Adrenal gland (tissue), 12 donors: ENCODE measurements around the gene RASD2. TPM values are rescaled to one million over a fixed set of nuclear protein-coding genes. Genes with fewer than 3 reads are reported as not detected.

Experiments used
- DNase-seq, 7 donors: peaks; one replicate each; pipeline ENCODE4 v3.0.0-alpha.2; 2019 to 2020
- H3K27ac ChIP-seq, 5 donors: fragments of 200-600 bp; sonication (generic) in 4 of 5; 1 replicate in 3 of 5; 2 replicates in 2 of 5; pipeline versions ENCODE4 v1.5.1 to v1.8.0; 2016 to 2020; ENCODE audit warnings: mild to moderate bottlenecking in 1 of 5
- H3K27me3 ChIP-seq: fragments of 200-600 bp; 2 replicates; pipeline ENCODE4 v1.8.0; 2021
- H3K36me3 ChIP-seq, 2 donors: fragments of 200-600 bp; replicated peaks in 1 of 2; 1 replicate in 1 of 2; 2 replicates in 1 of 2; pipeline versions ENCODE4 v1.5.1 to v1.8.0; 2018 to 2022
- H3K4me1 ChIP-seq, 2 donors: fragments of 200-600 bp; replicated peaks in 1 of 2; 1 replicate in 1 of 2; 2 replicates in 1 of 2; pipeline versions ENCODE4 v1.5.1 to v1.8.0; 2018 to 2021
- H3K4me3 ChIP-seq, 4 donors: fragments of 200-600 bp; sonication (generic) in 3 of 4; one replicate each; pipeline ENCODE4 v1.5.1; 2016 to 2018
- H3K9me3 ChIP-seq, 3 donors: fragments of 200-600 bp; sonication (generic) in 1 of 3; replicated peaks in 1 of 3; 1 replicate in 2 of 3; 2 replicates in 1 of 3; pipeline versions ENCODE4 v1.5.1 to v1.8.0; 2016 to 2021
- CTCF ChIP-seq, 6 experiments: fragments of 450-650 bp in 4 of 6; fragments of 200-600 bp in 2 of 6; sonication (generic) in 1 of 6; IDR thresholded peaks; 1 replicate in 5 of 6; 2 replicates in 1 of 6; pipeline versions ENCODE4 v1.5.1 to v1.8.0; 2016 to 2021; ENCODE audit warnings: antibody characterized with exemption in 6 of 6, mild to moderate bottlenecking in 2 of 6, moderate library complexity in 1 of 6
- POLR2A ChIP-seq, 2 donors: fragments of 450-650 bp; IDR thresholded peaks; one replicate each; pipeline ENCODE4 v1.6.1; 2017; ENCODE audit warnings: antibody characterized with exemption in 2 of 2, mild to moderate bottlenecking in 2 of 2, moderate library complexity in 1 of 2
- WGBS, 4 donors: extraction: QIAGEN DNeasy Blood & Tissue Kit in 2 of 4; methylation state at CpG; one replicate each; pipeline versions ENCODE4 v1.1.5 to v1.1.7; 2013 to 2017; 5-methylcytosine and 5-hydroxymethylcytosine counted together
- intact Hi-C, 2 donors: fragments of 100-400 bp; cut with DNase I; formaldehyde crosslinking; loops; one replicate each; pipeline versions ENCODE4 v1.14.1 to v1.15.0; 2022 to 2023
- polyA plus RNA-seq, 3 donors: library from polyadenylated mRNA; stranded (reverse); fragments of 200-250 nt in 2 of 3; fragments of 350-450 nt in 1 of 3; fragmentation: Illumina TruSeq in 1 of 3; extraction: RNeasy Lipid Tissue Mini Kit (QIAGEN cat#74804) in 1 of 3; gene quantifications; one replicate each; pipeline ENCODE4 v1.2.3, GENCODE V29; 2013 to 2014
- total RNA-seq, 9 donors: library from RNA; depleted of rRNA in 4 of 9; stranded (reverse); fragments of >200 nt in 4 of 9; fragments of 120-200 nt in 1 of 9; fragmentation: NEBNext Ultra II Directional in 1 of 9; extraction: Animal tissue kit (Norgen Biotek cat#: 25700) in 1 of 9; gene quantifications; one replicate each; pipeline versions ENCODE4 v1.1.0 to v1.2.4, GENCODE V29; 2013 to 2023
- donor health status: healthy with polysubstance abuse.
- donor health status: Bipolar disorder and iron deficiency.
- donor health status: DM: yes; HTN: yes; CAD: no.
- donor health status: DM: no; HTN: no; CAD: no.
- donor health status: DM: no; HTN: no; CAD: no.
- donor health status: DM: yes; HTN: yes; CAD: no.

The RASD2 gene
- total and polyA plus RNA-seq, 12 donors, result 0.06 to 10.4 (median 3.4) TPM

- 54 to 65% (median 58%) methylated on average over 10 of the region's 10 CpGs for WGBS, 4 donors
- intact Hi-C loops, result no loop called here
- Histone ChIP-seq H3K4me3 (no peak overlapping the region), H3K9me3 (no peaks in the 10 kb centered on the region), H3K27me3 (no peaks in the 10 kb centered on the region), H3K27ac (no peak overlapping the region), H3K4me1 (no peaks in the 10 kb centered on the region), H3K36me3 (no peaks in the 10 kb centered on the region)
- TF ChIP-seq CTCF (IDR thresholded peaks at IDR 0.05) (no peak), POLR2A (IDR thresholded peaks at IDR 0.05) (no peak)
- DNase-seq, result no peak
Observed at GRCh38 chr22:35555946-35556547, 15.4 kb downstream of the RASD2 start.

GRCh38 chr22:35556666-35557065 lies 16.0 kb downstream of the RASD2 start:
- Histone ChIP-seq H3K27me3 (no peaks in the 10 kb centered on the region), H3K4me3 (no peak overlapping the region), H3K36me3 (no peaks in the 10 kb centered on the region), H3K27ac (no peak overlapping the region), H3K9me3 (no peaks in the 10 kb centered on the region), H3K4me1 (no peaks in the 10 kb centered on the region)
- no peak for TF ChIP-seq CTCF (IDR thresholded peaks at IDR 0.05)
- TF ChIP-seq POLR2A (IDR thresholded peaks at IDR 0.05), result no peak
- no peak for DNase-seq
- intact Hi-C loops, result no loop called here
- WGBS, 4 donors, result 88 to 96% (median 90%) methylated on average over 2 to 5 of the region's 5 CpGs

- TF ChIP-seq POLR2A (IDR thresholded peaks at IDR 0.05) (no peak), CTCF (IDR thresholded peaks at IDR 0.05) (no peak)
- Histone ChIP-seq H3K27me3 (no peaks in the 10 kb centered on the region), H3K27ac (no peak overlapping the region), H3K36me3 (no peaks in the 10 kb centered on the region), H3K9me3 (no peaks in the 10 kb centered on the region), H3K4me1 (no peaks in the 10 kb centered on the region), H3K4me3 (no peak overlapping the region)
- intact Hi-C loops, result no loop called here
- 81 to 87% (median 84%) methylated on average over 5 of the region's 5 CpGs for WGBS, 4 donors
- DNase-seq, result no peak
Observed at GRCh38 chr22:35558031-35558430, 17.4 kb downstream of the RASD2 start.

- no peaks in the 10 kb centered on the region for H3K27me3 ChIP-seq
- no peaks in the 10 kb centered on the region for H3K4me1 ChIP-seq
- intact Hi-C loops, result no loop called here
- no peaks in the 10 kb centered on the region for H3K36me3 ChIP-seq
- TF ChIP-seq CTCF (IDR thresholded peaks at IDR 0.05) (no peak), POLR2A (IDR thresholded peaks at IDR 0.05) (no peak)
- no peak for DNase-seq
- no peaks in the 10 kb centered on the region for H3K9me3 ChIP-seq
- no peak overlapping the region for H3K4me3 ChIP-seq
- 51 to 86% (median 77%) methylated on average over 3 of the region's 3 CpGs for WGBS, 4 donors
- no peak overlapping the region for H3K27ac ChIP-seq
Observed at GRCh38 chr22:35558719-35559118, 18.1 kb downstream of the RASD2 start.
